ENCODE measurements around the gene NIM1K. TPM values are rescaled to one million over a fixed set of nuclear protein-coding genes. Genes with fewer than 3 reads are reported as not detected.

The NIM1K gene
- total and polyA plus RNA-seq, 12 donors: 0.07 to 0.42 (median 0.22) TPM; not detected in 2

DNA sequence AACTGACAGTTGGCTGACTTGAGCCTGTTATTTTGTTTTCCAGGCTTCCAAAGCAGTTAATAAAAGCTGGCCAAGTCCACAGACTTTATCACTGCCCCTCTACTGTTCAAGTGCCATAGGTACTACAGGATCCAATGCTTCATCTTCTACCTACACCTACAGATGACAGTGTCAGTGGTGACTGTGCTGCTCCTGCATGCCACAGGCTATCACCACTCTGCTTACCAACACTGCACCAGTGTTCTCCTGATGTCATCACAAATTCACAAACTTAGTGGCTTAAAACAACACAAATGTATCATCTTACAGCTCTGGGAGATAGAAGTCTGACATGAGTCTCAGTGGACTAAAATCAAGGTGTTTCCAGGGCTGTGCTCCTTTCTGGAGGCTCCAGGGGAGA is 94.6 kb downstream of the NIM1K start:
- Histone ChIP-seq H3K27me3 (no peaks in the 10 kb centered on the region), H3K4me1 (peaks cover 0 to 16% (median 0%) of the 10 kb centered on the region in 9 donors), H3K36me3 (peaks cover 0 to 54% (median 13%) of the 10 kb centered on the region in 9 donors), H3K4me3 (no peak overlapping the region), H3K27ac (no peak overlapping the region), H3K9me3 (no peaks in the 10 kb centered on the region)
- intact Hi-C loops (cut with DNase I): no loop called here
- DNase-seq: no peak
- TF ChIP-seq, protein P1, sequence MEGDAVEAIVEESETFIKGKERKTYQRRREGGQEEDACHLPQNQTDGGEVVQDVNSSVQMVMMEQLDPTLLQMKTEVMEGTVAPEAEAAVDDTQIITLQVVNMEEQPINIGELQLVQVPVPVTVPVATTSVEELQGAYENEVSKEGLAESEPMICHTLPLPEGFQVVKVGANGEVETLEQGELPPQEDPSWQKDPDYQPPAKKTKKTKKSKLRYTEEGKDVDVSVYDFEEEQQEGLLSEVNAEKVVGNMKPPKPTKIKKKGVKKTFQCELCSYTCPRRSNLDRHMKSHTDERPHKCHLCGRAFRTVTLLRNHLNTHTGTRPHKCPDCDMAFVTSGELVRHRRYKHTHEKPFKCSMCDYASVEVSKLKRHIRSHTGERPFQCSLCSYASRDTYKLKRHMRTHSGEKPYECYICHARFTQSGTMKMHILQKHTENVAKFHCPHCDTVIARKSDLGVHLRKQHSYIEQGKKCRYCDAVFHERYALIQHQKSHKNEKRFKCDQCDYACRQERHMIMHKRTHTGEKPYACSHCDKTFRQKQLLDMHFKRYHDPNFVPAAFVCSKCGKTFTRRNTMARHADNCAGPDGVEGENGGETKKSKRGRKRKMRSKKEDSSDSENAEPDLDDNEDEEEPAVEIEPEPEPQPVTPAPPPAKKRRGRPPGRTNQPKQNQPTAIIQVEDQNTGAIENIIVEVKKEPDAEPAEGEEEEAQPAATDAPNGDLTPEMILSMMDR (IDR thresholded peaks at IDR 0.05): no peak
- ATAC-seq: peak in 2 of 8 donors; percentile 25 to 26

DNA sequence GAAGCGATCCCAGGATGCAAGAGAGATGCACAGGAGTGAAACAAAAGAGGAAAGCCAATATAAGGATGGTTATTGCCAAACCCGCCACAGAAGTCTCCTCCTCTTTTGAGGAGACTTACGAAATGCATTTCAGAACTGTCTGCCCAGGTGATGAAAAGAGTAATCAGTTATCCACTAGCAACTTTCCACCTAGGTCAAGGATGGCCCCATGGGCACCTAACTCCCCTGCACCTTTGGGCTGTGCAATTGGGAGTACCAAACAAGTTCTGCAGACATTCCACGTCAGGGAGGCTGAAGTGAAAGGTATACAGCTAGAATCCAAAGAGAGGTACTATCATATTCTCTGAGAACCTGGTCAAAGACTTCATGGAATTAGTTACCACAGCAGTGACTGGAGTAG is 95.5 kb downstream of the NIM1K start:
- Histone ChIP-seq H3K27me3 (no peaks in the 10 kb centered on the region), H3K36me3 (peaks cover 0 to 63% (median 22%) of the 10 kb centered on the region in 9 donors), H3K4me3 (no peak overlapping the region), H3K9me3 (no peaks in the 10 kb centered on the region), H3K4me1 (peaks cover 0 to 16% (median 0%) of the 10 kb centered on the region in 9 donors), H3K27ac (no peak overlapping the region)
- WGBS, 2 donors: 98% methylated on average over 4 of the region's 4 CpGs
- TF ChIP-seq, protein P1 (IDR thresholded peaks at IDR 0.05): no peak
- DNase-seq (no peak), ATAC-seq (no peak)
- intact Hi-C loops (cut with DNase I): no loop called here

DNA sequence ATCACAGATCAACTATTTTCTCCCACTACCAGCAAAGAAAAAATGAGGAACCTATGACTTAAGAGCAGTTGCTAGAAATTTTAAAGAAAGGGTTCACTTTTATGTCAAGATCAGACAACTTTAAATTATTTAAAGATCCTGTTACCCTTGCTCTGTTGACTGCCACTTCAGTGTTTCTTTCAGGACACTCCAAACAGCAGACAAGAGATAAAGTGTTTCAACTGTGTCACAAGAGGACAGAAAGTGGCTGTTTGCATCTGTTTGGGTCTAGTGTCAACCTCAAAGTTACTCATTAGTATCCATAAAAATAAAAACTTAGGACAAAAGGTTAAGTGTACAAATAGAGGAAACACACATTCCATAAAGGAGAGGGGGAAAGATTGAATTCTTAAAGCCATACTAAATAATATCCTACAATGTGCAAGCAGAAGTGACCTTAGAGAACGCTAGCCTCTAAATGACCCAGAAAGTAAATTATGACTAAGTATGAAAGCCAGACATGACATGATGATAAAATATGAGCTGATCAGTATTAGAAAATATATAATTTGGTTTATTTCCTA is 96.3 kb downstream of the NIM1K start:
- WGBS, 2 donors: 76 to 81% methylated on average over 1 of the region's 1 CpG
- peaks cover 0 to 16% (median 0%) of the 10 kb centered on the region in 9 donors for H3K4me1 ChIP-seq
- no peak overlapping the region for H3K4me3 ChIP-seq
- H3K36me3 ChIP-seq: peaks cover 0 to 72% (median 29%) of the 10 kb centered on the region in 9 donors
- DNase-seq (no peak), ATAC-seq (peak in 1 of 8 donors; percentile 53)
- H3K27ac ChIP-seq: no peak overlapping the region
- TF ChIP-seq, protein P1 (IDR thresholded peaks at IDR 0.05): no peak
- H3K27me3 ChIP-seq: no peaks in the 10 kb centered on the region
- no peaks in the 10 kb centered on the region for H3K9me3 ChIP-seq
- intact Hi-C loops (cut with DNase I): no loop called here

DNA sequence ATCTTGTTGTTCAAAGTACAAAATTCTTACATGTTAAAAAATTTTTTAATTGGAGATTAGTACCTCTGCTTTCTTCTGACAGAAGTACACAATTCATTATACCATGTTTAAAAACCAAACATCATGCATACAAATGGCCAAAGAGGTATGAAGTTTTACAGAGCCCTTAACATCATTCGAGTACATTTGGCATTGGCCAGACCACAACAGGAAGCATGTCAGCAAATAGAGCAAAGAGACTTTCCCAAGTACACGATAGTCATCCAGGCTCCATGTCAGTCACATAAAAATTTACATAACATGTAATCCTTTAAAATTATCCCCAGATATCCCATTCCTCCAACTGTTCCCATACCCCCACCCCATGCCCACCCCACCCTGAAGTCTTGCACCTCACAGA is 98.7 kb downstream of the NIM1K start:
- Histone ChIP-seq H3K27me3 (no peaks in the 10 kb centered on the region), H3K4me3 (no peak overlapping the region), H3K36me3 (peaks cover 0 to 95% (median 37%) of the 10 kb centered on the region in 9 donors), H3K4me1 (peaks cover 0 to 33% (median 4%) of the 10 kb centered on the region in 9 donors), H3K9me3 (no peaks in the 10 kb centered on the region), H3K27ac (no peak overlapping the region)
- 47 to 67% methylated on average over 2 of the region's 2 CpGs for WGBS, 2 donors
- DNase-seq (no peak), ATAC-seq (no peak)
- intact Hi-C loops (cut with DNase I): no loop called here
- TF ChIP-seq, protein P1 (IDR thresholded peaks at IDR 0.05): no peak
